Left ventricle myocardium superior (tissue), 1 donor: ENCODE measurements around the gene PRXL2B. TPM values are rescaled to one million over a fixed set of nuclear protein-coding genes. Genes with fewer than 3 reads are reported as not detected.
"Not testable (repeated sequence)": the region's sequence is repeated elsewhere in the genome, so short reads cannot be mapped to it uniquely, and the experiment has no call there.

ENCODE experiments used
- ATAC-seq: fragments of 200-7000 bp; cut with Tn5 transposase; one replicate; pipeline ENCODE4 v1.9.1; 2020; ENCODE audit warnings: mild to moderate bottlenecking, moderate library complexity
- DNase-seq: peaks from one replicate; pipeline ENCODE4 v3.0.0-alpha.2; 2020
- intact Hi-C: fragments of 100-400 bp; cut with micrococcal nuclease; formaldehyde crosslinking; loops from one replicate; pipeline ENCODE4 v1.11.0; 2022
- total RNA-seq: library from RNA; stranded (reverse); fragmentation: NEBNext Ultra II Directional; extraction: Animal tissue kit (Norgen Biotek cat#: 25700); gene quantifications from one replicate; pipeline ENCODE4 v1.2.1, GENCODE V29; 2021
- donor health status: DM: no; HTN: yes; CAD: no; lungs with severe emphysema.

Gene PRXL2B
- total RNA-seq, 1 donor from 2014 or later = 11.2 TPM

DNA sequence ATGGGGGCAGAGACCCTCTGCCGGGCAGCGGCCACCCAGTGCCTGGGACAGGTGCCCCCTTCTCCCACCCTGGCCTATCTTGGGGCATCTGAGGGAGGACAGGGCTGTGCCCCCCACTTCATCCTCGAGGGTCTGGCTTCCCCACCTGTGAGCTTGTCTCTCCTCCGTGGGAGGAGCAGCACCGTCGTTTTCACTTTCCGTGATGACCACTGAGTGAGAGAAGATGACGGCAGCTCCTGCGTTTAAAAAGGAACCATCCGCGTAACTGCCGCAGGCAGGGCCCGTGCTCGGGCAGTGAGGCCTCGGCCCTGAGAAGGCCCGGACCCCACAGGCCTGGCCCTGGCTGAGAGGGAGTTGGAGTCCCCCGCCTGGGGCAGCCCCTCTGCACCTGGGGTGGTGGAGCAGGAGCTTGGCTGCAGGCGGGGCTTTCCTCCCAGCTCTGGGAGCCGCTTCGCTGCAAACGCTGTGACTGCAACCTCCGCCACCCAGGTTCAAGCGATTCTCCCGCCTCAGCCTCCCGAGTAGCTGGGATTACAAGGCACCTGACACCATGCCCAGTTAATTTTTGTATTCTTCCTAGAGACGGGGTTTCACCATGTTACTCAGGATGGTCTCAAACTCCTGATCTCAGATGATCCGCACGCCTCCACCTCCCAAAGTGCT lies 37.1 kb upstream of the PRXL2B start:
- ATAC-seq, intact Hi-C loops, DNase-seq: not testable (repeated sequence)

DNA sequence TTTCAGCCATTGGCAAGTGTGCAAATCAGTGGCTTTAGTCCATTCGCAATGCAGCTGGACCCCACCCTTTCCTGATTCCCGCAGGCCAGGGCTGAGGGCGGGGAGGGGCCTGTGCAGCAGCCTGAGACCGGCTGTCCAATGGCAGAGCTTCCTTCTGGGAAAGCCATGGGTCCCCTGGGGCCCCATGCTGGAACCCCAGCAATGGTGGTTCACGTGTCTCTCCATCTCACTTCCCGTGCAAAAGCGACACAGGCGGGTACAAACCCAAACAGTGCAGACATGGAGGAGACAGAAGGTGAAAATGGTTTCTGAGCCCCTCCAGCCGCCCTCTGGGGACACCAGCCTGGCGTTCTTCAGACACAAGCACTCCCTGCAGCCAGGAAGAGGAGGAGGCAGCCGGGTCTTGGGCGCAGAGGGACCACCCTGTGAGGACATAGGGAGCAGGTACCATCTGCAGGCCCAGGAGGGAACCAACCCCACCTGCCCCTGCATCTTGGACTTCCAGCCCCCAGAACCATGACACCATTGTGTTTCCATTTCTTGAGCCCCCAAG lies 36.2 kb upstream of the PRXL2B start:
- intact Hi-C loops = not testable (repeated sequence)
- ATAC-seq = peak; percentile 4
- peak; percentile 55 for DNase-seq

DNA sequence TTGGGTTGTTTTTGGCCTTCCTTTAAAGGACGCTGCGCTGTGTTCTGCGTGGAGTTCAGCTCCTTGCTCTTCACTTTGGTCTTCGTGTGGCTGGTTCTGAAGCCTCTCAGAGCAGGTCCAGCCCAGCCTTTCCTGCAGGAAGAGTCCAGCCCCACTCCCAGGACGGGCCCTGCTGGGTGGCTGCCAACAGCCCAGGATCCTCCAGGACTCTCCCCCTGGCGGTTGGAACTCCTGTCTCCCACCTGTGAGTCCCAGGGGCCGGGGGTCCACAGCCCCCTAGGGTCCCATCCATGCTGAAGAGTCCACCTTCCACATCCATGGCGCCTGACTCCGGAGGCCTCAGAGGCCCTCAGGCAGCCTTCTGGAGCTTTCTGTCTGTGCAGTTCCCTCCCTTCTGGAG lies 35.0 kb upstream of the PRXL2B start:
- intact Hi-C loops, ATAC-seq: not testable (repeated sequence)
- peak; percentile 69 for DNase-seq

DNA sequence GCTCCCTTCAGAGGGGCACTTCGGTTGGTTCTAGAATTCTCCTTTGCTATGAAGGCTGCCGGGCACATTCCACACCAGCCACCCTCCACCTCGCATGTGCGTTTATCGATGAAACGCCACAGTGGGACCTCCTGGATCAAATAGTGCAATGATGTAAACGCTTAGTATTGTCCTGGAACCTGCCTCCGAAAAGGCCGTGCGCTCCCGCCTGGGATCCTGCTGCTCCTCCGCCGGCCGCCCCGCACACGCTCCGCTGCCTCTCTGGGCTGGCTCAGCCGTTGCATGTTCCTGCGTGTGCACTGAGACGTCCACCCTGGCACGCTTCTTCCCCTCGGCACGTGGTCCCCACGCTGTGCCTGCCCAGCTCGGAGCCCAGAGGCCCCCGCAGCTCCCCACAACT lies 34.4 kb upstream of the PRXL2B start:
- intact Hi-C loops = no loop called here
- no peak for ATAC-seq
- DNase-seq = no peak

DNA sequence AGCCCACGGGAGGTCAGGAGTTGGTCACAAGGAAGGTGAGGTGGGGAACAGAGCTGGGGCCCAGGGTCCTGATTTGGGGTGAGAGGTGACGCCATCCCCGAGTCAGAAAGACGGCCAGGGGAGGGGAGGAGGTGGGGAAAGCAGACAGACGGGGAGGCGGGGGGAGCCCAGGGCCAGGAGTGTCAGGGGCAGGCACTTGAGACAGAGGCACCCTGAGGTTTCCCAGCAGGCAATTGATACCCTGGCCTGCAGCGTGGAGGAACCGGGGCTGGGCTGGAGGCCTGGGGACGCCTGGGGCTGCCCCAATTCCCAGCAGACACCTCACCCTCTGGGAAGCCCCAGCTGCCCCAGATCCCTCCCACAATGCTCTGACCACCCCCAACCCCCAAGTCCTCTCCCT lies 33.5 kb upstream of the PRXL2B start:
- DNase-seq, ATAC-seq, intact Hi-C loops: not testable (repeated sequence)

DNA sequence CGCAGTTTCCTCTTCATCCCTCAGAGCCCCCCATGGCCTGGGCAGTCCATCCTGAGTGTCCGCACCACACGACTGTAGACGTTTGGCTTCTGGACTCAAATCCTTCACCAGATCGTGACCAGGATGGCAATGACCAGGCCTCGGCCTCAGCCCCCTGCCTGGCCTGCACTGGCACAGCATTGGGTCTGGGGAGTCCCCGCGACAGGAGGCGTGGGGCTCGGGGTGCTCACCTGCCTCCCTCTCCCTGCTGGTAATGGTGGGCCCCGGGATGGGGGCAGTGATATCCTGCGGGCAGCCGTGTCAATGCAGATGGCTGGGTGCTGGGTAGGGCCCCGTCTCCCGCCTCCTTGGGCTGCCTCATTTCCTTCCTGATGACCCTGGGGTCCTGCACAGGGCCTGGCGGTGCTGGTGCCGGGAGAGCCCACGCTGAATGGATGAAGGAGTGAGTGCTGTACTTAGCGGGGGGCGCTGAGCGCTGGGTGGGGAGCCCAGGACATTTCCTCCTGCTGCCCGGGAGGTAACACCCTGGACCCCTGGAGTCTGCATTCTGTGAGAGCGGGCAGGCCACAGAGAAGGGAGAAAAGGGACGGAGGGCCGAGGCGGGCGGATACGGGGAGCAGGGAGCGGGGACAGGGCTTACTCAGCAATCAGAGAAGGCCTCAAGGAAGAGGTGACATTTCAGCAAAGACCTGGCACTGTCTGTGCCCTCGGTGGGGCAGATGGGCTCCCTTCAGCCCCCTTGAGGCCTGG lies 32.5 kb upstream of the PRXL2B start:
- intact Hi-C loops = no loop called here
- no peak for DNase-seq
- ATAC-seq = no peak

DNA sequence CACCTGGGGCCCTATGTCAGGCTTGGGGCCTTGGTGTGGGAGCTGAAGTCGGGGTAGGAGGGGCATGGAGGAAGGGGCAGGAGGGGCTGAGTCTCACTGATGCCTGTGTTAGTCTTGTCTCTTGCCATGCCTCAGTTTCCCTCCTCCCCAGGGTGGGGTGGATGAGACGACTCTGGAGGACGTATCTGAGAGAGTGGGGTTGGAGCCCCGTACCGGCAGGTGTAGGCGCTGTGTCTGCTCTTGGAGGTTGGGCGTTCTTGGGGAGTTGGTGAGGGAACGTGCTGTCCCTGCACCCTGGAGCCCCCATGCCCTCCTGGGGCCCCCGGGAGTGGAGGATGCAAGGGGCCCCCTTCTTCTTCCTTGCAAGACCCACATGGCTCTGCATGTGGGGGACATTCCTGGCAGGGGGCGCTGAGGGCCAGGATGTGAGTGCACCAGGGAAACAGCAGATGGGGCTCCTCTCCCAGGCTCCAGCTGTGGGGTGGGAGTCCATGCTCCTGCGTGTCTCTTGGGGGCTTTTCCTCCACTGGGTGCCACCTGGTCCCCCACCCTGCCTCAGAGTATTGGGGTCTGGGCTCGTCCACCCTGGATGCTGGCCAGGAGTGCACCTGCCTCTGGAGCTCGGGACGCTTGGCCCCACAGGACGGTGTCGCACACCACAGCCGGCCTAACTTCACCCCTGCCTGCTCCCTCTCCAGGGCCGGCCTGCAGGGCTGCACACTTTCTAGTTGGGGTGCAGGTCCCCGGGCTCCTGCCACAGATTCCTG lies 31.8 kb upstream of the PRXL2B start:
- peak; percentile 58 for DNase-seq
- intact Hi-C loops = no loop called here
- peak; percentile 4 for ATAC-seq

DNA sequence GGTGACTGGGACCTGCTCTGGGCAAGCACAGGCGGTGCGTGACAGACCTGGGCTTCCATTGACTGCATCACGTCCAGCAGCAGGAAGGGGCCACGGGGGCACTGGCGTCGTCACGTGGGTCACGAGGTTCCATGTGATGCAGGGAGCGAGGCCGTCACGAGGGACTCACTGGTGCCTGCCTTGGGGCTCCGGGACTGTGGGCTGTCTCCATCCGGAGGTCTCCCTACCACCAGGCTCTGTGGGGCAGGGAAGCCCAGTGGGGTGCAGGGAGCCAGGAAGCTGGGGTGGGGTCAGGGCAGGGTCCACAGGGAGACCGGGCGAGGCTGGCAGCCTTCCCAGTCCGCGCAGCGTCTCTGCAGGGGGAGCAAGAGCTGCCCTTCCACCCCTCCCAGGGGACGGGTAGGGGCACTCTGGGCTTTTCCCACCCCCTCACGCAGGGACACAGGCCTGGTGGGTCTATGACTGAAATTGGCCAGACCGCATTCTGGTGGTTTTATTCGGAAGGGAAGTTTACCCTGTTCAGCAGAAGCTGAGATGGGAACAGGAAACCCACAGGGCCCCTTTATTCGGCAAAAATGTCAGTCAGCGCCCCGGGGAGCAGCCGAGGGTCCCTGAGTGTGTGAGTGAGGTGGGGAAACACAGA lies 30.8 kb upstream of the PRXL2B start:
- intact Hi-C loops = no loop called here
- ATAC-seq = peak; percentile 65
- peak; percentile 84 for DNase-seq

DNA sequence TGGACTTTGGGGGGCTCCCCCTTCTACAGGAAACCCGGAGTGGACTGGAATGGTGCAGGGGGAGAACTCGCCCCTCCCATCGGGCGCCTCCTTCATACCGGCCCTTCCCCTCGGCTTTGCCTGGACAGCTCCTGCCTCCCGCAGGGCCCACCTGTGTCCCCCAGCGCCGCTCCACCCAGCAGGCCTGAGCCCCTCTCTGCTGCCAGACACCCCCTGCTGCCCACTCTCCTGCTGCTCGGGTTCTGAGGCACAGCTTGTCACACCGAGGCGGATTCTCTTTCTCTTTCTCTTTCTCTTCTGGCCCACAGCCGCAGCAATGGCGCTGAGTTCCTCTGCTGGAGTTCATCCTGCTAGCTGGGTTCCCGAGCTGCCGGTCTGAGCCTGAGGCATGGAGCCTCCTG lies 30.3 kb upstream of the PRXL2B start, which contains the start of gene TNFRSF14:
Gene TNFRSF14 (plus strand): TSS at position 95 of the 401 bp plus-strand sequence. CDS start 294 bp downstream, at position 389.
- ATAC-seq (peak; percentile 57), DNase-seq (peak; percentile 63)
- intact Hi-C loops = no loop called here

DNA sequence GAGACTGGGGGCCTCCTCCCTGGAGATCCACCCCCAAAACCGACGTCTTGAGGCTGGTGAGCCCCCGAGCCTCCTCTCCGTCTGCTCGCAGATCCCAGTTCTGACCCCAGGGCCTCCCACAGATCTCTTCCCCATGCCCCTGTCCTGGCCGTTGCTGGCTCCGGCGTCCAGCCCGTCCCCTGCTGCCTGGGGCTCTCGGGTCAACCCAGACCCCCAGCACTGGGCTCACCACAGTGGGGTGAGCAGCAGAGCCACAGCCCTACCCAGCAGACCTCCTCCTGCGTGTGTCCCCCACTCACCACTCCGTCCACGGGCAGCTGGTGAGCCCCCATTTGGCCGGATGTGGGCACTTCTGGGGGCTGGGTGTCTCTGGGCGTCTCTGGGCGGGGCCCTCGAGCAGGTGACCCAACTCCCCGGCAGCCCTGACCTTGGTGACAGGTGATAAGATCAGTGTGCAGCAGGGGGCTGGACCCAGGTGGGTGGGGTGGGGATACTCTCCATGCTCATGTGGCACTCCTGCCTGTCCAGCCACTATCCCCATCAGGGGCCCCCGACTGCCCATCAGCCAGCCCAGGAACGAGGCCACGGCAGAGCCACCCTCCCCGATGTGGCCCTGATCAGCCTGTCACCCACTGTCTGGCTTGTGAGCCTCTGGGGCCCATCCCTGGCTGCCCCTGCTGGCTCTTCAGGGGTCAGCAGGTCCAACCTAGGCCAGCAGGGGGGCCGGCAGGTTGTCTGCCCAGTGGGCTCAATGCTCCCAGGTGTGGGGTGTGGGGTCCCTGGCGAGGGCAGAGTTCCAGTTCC lies 29.7 kb upstream of the PRXL2B start:
- peak; percentile 10 for ATAC-seq
- intact Hi-C loops = no loop called here
- DNase-seq = peak; percentile 54

DNA sequence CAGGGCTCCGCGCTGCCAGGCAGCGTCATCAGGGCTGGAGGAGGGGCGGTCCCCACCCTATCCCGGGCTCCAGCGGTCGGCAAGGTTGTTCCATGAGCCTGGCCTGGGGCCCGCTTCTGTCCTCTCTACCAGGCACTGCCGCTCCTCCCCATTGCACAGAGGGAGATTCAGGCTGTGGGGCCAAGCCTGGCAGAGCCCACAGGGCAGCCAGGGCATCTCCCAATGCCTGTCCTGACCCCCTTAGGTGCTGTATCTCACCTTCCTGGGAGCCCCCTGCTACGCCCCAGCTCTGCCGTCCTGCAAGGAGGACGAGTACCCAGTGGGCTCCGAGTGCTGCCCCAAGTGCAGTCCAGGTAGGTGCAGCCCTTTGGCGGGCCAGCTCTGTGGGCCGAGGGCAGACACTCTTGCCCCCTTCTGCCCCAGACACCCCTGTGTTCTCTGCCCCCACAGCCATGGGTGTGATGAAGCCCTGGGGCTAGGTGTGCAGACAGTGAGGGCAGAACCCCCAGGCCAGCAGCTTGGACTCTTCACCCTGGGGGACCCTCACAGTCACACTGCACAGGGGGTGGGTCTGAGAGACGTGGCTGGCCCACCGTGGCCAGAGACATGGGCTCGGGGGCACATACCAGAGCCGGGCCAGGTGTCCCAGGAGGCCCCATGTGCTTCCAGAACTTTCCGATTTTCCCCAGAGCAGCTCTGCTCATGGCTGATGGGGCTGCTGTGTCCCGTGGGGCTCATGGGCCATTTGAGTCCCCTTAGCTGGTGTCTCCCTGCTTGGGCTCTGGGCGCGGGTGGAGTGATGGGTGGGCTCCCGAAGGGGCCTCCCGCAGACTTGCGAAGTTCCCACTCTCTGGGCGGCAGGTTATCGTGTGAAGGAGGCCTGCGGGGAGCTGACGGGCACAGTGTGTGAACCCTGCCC lies 28.8 kb upstream of the PRXL2B start:
- intact Hi-C loops = no loop called here
- peak; percentile 24 for DNase-seq
- ATAC-seq = no peak

DNA sequence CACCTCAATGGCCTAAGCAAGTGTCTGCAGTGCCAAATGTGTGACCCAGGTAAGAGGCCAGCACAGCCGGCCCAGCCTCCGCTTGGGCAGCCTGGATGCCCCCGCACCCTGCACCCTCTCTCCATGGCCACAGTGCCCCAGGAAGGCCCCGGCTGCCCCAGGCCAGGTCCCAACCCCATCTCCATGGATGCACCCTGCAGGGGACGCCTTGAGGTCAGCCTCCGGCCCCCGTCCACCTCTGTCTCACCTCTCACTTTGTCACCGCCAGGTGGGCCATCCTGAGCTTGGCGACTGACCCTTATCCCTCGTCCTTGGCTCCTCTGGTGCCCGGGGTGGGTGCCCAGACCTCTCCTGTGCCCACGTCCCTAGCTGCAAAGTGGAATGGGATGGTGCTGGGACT lies 28.2 kb upstream of the PRXL2B start:
- DNase-seq = no peak
- no peak for ATAC-seq
- intact Hi-C loops = no loop called here

DNA sequence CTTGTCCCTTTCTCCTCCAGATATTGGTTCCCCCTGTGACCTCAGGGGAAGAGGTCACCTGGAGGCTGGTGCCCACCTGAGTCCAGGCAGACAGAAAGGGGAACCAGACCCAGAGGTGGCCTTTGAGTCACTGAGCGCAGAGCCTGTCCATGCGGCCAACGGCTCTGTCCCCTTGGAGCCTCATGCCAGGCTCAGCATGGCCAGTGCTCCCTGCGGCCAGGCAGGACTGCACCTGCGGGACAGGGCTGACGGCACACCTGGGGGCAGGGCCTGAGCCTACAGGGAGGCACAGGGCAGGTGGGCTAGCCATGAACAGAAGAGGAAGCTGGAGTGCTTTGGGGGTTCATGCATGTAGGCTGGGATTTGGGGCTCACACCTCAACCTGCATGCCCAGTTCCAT lies 27.7 kb upstream of the PRXL2B start:
- ATAC-seq (no peak), DNase-seq (no peak)
- intact Hi-C loops = no loop called here

DNA sequence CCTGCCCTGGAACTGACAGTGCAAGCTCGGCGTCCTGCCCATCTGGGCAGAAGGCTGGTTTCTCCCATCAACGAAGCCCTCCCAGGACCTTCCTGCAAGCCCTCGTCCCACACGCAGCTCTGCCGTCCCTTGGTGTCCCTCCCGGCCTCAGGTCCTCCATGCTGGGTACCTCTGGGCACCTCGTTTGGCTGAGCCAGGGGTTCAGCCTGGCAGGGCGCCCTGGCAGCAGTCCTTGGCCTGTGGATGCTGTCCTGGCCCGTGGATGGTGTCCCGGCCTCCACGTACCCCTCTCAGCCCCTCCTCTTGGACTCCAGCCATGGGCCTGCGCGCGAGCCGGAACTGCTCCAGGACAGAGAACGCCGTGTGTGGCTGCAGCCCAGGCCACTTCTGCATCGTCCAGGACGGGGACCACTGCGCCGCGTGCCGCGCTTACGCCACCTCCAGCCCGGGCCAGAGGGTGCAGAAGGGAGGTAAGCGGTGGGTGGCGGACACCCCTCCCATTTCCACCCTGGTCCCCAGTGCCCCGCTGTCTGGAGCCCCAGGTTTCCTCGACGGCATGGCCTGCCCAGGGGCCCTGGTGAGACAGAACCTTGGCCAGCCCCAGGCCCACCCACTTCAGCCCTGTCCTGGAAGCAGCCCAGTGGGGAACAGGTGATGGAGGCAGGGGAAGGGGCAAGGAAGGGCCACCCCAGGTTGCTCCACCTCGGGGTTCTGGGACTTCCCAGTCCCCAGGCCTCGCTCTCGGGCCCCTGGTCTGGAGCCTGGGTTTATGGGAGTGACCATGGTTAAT lies 26.9 kb upstream of the PRXL2B start:
- intact Hi-C loops = no loop called here
- peak; percentile 34 for DNase-seq
- ATAC-seq = no peak

DNA sequence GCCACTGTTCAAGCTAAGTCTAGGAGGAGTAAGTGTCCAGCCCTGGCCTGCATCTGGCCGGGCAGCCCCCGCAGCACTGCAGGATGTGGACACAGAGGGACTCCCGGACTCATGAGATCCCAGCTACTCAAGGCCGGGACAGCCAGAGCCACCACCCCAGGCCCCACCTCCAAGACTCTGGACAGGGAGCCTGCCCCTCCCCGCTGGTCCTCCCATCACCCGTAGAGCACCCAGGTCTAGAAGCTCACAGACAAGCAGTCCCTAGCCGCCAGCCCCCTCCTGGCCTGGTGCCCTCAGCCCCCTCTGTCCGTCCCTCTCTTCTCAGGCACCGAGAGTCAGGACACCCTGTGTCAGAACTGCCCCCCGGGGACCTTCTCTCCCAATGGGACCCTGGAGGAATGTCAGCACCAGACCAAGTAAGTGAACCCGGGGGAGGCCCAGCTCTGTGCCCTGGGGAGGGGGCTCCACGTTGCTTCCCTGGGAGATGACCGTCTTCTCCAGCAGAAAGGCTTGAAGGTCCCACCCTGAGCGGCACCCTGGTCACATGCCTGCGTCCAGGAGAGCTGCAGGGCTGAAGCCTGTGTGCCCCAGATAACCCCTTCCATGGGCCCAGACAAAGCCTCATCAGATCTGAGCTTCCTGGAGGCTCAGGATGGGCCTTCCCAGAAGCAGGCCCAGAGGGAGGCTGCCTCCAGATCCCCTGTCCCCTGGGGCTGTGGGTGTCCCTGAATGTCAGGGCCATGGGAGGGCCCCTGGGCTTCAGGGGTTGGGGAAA lies 26.1 kb upstream of the PRXL2B start:
- DNase-seq (no peak), ATAC-seq (no peak)
- intact Hi-C loops = no loop called here

DNA sequence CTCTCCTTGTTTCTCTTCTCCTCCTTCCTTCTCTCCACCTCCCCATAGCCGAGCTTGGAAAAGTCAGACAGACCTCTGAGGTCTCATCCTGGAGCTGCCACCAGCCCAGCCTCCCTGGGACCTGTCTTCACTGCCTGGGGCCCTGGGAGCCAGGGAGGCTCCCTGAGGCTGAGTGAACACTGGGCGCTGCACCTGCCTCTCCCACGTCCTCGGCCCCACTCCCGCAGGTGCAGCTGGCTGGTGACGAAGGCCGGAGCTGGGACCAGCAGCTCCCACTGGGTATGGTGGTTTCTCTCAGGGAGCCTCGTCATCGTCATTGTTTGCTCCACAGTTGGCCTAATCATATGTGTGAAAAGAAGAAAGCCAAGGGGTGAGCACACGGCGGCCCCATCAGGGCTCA lies 25.1 kb upstream of the PRXL2B start:
- intact Hi-C loops = no loop called here
- DNase-seq (no peak), ATAC-seq (no peak)
